OCI-M2 (cell line): ENCODE results near the gene MARVELD2.
"Not testable (repeated sequence)": the region's sequence is repeated elsewhere in the genome, so short reads cannot be mapped to it uniquely, and the experiment has no call there.

ENCODE experiments used
- DNase-seq: peaks from one replicate; lab custom pipeline; 2025; ENCODE audit not compliant: unreplicated experiment; lab: John Stamatoyannopoulos, UW

The MARVELD2 gene

DNA sequence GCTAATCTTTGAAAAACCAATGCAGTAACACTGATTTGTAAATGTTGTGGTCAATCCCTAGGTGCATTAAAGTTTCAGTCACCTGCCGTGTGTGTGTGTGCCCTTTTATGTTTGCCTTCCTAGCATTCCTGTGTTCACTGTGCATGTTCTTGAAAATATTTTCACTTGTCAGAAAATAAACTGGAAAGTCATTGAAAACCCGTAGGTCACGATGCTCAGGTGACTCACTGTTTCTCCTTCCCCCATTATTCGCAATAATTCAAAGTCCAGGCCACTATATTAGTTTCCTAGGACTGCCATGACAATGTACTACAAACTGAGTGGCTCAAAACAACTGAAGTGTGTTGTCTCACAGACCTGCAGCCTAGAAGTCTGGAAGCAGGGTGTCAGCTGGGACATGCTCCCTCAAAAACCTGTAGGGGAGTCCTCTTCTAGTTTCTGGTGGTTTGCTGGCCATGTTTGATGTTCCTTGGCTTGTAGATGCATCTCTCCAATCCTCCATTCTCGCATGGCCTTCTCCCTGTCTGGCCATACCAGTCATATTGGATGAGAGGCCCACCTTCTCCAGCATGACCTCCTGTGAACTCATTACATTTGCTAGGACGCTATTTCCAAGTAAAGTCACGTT lies 29.3 kb downstream of the MARVELD2 start:
- no peak for DNase-seq

GRCh38 chr5:69449511-69449910 lies 34.6 kb downstream of the MARVELD2 start:
- DNase-seq, result no peak

DNA sequence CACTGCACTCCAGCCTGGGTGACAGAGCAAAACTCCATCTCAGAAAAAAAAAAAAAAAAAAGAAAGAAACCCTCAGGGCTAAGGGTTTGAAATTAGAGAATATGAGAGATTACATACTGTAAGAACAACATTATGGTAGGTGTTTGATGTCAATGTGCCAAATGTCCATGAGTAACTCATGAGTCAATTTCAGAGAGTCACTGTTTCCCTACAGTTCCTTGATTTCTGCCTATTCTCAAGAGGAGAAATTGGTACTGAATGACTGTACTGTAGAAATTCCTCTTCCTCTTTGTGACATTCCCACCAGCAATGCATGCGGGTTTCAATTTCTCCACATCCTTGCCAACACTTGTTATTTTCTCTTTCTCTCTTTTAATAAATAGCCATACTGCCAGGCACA lies 35.2 kb downstream of the MARVELD2 start:
- no peak for DNase-seq

DNA sequence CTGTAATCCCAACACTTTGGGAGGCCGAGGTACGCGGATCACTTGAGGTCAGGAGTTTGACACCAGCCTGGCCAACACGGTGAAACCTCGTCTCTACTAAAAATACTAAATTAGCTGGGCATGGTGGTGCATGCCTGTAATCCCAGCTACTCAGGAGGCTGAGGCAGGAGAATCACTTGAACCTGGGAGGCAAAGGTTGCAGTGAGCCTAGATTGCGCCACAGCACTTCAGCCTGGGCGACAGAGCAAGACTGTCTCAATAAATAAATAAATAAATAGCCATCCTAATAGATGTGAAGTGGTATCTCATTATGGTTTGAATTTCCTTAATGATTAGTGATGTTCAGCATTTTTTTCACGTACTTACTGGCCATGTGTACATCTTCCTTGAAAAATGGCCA lies 35.6 kb downstream of the MARVELD2 start:
- DNase-seq, result not testable (repeated sequence)

GRCh38 chr5:69451941-69452647 lies 37.2 kb downstream of the MARVELD2 start:
- no peak for DNase-seq

GRCh38 chr5:69453487-69453886 lies 38.6 kb downstream of the MARVELD2 start:
- not testable (repeated sequence) for DNase-seq

DNA sequence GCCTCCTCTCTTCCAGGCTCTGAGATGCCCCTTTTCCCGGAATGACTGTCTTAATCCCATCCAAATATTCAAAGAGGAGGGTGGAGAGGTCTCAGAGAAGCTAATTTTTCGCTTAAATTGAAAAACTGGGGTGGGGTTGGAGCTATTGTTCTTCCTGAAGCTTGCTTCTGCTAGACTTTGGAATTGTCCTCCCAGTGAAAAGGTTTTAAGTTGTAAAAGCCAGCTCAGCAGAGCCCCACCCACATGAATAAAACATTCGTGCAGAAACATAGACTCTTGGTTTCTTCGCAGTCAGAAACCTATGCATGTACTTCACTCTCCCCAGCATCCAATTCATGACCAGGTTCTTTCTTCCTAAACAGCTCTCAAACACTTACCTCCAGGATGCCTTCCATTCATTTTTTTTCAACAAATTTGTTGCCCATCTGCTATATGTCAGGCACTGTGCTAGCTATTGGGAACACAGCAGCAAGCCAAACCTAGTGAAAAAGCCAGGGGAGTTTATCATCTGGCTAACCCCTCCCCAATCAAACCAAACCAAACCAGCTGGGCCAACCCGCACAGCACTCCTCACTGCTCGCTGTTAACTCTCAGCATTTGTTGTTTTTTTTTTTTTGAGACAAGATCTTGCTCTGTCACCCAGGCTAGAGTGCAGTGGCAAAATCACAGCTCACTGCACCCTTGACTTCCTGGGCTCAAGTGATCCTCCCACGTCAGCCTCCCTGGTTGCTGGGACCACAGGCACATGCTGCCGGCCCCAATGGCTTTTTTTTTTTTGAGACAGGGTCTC lies 39.7 kb downstream of the MARVELD2 start:
- DNase-seq, result no peak

GRCh38 chr5:69455428-69455988 lies 40.6 kb downstream of the MARVELD2 start:
- not testable (repeated sequence) for DNase-seq

DNA sequence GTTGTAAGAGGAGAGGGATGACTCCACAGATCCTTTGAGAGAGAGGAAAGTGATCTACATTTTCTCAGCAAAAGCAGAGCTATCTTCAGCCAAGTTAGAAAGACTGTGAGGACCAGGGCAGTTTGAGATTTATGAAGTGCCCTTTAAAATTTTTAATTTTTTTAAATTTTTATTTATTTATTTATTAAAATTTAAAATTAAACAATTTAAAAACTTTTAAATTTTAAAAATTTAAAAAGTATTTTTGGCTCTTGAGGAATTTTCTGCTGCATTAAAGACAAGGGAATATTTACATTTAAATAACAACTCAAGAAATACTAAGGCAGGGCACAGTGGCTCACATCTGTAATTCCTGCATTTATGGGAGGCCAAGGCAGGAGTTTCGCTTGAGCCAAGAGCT lies 47.3 kb downstream of the MARVELD2 start:
- DNase-seq, result no peak

GRCh38 chr5:69466375-69466774 lies 51.5 kb downstream of the MARVELD2 start:
- not testable (repeated sequence) for DNase-seq

- DNase-seq, result no peak
Measured at GRCh38 chr5:69467442-69468225, 52.7 kb downstream of the MARVELD2 start.

- DNase-seq, result no peak
Measured at GRCh38 chr5:69468631-69469030, 53.7 kb downstream of the MARVELD2 start.

DNA sequence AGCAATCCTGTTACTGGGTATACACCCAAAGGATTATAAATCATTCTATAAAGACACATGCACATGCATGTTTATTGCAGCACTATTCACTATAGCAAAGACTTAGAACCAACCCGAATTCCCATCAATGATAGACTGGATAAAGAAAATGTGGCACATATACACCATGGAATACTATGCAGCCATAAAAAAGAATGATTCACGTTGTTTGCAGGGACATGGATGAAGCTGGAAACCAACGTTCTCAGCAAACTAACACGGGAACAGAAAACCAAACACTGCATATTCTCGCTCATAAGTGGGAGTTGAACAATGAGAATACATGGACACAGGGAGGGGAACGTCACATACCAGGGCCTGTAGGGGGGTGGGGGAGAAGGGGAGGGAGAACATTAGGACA lies 56.6 kb downstream of the MARVELD2 start:
- DNase-seq, result not testable (repeated sequence)

DNA sequence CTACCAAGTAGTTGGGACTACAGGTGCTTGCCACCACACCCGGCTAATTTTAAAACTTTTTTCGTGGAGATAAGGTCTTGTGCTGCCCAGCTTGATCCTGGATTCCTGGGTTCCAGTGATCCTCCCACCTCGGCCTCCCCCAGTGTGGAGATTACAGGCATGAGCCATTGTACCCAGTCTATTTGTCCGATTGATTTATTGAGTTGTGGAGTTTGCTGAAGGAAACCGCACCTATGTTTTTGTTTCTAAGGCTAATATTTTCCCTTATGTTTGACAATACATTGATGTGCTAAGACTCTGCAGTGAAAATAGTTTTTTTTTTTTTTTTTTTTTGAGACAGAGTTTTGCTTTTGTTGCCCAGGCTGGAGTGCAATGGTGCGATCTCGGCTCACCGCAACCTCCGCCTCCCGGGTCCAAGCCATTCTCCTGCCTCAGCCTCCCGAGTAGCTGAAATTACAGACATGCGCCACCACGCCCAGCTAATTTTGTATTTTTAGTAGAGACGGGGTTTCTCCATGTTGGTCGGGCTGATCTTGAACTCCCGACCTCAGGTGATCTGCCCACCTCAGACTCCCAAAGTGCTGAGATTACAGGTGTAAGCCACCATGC lies 57.7 kb downstream of the MARVELD2 start:
- not testable (repeated sequence) for DNase-seq

DNA sequence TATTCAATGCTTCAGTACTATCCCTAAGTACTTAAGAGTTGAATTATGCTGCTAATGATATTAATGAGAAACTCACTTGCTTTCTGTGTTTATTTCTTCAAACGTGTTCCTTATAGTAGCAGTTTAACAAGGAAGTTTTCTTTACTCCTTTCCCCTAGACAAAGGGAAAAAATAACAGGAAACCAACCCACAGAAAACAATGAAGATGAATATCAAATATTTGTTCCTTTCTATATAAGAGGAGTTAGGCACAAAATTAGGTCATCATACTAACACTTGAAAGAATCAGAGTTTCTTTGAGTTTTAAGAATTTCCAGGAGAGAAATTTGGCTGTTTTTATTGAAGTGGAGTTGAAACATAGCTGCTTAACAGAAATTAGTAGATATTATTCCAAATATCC lies 62.3 kb downstream of the MARVELD2 start:
- no peak for DNase-seq

DNA sequence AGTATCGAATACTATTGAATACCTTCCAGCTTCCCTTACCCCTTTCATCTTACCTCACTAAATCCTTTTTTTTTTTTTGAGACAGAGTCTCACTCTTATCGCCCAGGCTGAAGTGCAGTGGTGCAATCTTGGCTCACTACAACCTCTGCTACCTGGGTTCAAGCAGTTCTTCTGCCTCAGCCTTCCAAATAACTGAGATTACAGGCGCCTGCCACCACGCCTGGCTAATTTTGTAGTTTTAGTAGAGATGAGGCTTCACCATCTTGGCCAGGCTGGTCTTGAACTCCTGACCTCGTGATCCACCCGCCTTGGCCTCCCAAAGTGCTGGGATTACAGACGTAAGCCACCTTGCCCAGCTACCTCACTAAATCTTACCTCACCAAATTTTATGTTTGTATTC lies 63.4 kb downstream of the MARVELD2 start:
- not testable (repeated sequence) for DNase-seq

DNA sequence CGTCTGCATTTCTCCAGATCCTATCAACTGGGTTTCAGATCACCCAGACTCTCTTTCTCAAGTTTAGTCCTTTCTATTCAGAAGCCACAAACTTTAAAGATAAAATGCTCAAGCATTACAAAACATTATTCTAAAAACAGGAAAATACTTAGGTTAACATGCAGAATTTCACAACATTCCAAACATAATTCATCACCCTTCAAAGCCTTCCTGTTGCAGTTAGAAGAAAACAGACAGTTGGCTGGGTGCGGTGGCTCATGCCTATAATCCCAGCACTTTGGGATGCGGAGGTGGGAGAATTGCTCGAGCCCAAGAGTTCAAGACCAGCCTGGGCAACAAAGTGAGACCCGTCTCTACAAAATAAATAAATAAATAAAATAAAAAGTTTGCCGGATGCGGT lies 70.0 kb downstream of the MARVELD2 start:
- DNase-seq, result no peak

DNA sequence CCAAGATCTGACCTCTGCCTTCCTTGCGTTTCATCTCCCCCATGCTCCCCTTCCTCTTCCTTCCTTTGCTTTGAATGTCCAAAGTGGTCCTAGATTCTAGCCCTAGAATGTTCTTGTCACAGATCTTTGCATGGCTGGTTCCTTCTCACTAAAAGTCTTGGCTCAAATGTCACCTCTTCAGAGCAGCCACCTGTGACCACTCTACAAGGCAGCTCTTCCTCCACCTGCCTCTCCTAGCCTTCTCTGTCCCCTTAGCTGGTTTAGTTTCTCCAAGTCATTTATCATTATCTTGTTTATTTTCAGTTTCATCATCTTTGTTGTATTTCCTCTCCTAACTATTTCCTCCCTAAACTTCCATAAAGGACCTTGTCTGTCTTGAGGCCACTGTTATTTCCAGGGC lies 70.6 kb downstream of the MARVELD2 start:
- DNase-seq, result no peak

- DNase-seq, result no peak
Measured at GRCh38 chr5:69489246-69489645, 74.3 kb downstream of the MARVELD2 start.

- no peak for DNase-seq
Measured at GRCh38 chr5:69491027-69491426, 76.1 kb downstream of the MARVELD2 start.
